HuH-7 (cell line): Measurements from ENCODE around the gene TPP1.

Experiments
- DNase-seq: peaks from one replicate; pipeline ENCODE4 v3.0.0; 2011; ENCODE audit warnings: low spot score

Gene TPP1

DNA sequence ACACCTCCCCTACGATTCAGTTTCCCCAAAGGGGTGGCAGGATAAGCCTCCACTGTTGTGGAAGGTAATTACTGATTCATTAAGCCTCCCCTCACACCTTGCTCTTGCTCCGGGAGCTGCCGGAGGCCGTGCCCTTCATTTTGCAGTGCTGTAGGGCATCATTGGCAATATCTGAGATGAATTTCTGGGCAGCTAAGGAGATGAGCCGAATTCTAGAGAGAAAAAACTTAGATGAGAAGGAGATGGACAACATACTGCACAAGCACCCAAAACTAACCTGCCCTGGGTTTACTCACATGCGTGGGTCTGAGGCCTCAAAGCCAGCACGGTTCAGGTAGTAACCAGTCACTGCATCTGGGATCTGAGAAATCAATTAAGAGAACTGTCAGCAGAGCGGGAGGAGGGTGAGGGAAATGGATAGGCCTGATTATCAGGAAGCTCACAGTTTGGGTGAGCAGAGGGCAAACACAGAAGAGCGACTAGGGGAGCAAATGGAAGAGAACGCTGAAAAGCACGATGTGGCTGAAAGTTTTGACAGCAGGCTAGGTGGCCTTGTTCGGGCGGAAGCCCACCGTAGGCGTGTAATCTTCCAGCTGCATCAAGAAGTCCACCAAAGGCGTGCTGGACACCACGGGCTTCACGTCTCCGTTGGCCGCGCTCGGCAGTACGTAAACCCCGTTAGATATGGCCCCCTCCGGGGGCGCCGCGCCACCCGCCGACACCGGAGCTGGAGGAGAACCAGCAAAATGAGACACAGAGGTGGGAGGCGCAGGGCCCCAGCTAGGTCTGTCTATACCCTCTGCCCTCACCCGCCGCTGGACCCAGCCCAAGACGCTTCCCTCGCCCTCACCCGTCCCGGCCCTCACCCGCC lies 7.9 kb downstream of the TPP1 start:
- no peak for DNase-seq

DNA sequence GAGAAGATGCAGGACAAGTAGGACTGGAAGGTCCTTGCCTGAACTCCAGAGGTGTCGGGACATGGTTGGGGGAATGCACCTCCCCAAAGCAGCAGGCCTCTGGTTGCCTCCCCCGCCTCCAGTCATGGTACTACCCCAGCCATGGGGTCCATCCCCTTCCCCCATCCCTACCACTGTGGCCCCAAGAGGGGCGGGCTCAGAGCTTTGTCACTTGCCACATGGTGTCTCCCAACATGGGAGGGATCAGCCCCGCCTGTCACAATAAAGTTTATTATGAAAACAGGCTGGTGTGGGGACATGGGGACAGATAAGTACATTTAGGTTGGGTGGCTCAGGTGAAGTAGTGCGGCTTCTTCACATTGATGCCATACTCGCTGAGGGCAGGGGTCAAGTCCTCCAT lies 8.6 kb downstream of the TPP1 start:
- no peak for DNase-seq

DNA sequence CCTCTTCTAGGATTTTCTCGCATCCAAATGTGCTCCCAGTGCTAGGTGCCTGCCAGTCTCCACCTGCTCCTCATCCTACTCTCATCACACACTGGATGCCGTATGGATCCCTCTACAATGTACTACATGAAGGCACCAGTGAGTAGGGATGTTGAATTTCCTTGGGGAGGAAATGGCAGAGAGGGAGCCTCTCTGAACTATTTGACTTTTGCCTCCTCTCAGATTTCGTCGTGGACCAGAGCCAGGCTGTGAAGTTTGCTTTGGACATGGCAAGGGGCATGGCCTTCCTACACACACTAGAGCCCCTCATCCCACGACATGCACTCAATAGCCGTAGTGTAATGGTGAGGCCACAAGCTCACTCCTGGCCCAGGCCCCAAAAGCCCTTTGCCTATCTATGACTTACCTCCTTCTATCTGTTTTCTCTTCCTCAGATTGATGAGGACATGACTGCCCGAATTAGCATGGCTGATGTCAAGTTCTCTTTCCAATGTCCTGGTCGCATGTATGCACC lies 9.7 kb downstream of the TPP1 start:
- no peak for DNase-seq

DNA sequence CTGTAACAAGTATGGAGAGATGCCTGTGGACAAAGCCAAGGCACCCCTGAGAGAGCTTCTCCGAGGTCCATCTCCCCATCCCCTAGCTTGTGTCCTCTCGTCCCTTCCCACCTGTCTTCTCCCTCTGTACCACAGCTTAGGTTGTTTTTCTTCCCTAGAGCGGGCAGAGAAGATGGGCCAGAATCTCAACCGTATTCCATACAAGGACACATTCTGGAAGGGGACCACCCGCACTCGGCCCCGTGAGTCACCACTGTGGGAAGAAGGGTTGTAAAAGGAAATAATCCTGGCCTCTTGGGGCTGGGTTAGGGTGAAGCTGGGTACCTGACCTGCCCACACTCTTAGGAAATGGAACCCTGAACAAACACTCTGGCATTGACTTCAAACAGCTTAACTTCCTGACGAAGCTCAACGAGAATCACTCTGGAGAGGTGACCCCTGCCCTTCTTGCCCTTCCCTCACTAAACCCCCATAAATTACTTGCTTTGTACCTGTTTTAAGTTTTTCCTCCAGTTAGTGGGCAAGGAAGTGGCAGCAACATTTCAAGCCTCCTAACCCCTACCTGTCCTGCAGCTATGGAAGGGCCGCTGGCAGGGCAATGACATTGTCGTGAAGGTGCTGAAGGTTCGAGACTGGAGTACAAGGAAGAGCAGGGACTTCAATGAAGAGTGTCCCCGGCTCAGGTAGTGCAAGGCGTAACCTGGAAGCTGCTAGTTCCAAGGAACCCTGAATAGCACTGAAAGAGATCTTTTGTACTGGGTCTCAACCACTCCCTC lies 10.3 kb downstream of the TPP1 start:
- DNase-seq: no peak

DNA sequence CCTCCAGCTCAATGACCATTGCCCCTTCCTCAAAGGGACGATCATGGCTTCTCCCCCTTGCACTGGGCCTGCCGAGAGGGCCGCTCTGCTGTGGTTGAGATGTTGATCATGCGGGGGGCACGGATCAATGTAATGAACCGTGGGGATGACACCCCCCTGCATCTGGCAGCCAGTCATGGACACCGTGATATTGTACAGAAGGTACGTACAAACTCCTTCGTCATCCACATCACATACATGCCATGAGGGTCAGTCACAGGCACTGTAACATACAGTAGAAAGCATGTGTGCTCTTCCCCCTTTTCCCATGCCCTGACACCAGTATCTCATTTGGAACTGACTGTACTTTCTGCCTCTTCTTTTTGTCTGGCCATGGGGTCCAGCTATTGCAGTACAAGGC lies 11.2 kb downstream of the TPP1 start:
- DNase-seq: no peak

DNA sequence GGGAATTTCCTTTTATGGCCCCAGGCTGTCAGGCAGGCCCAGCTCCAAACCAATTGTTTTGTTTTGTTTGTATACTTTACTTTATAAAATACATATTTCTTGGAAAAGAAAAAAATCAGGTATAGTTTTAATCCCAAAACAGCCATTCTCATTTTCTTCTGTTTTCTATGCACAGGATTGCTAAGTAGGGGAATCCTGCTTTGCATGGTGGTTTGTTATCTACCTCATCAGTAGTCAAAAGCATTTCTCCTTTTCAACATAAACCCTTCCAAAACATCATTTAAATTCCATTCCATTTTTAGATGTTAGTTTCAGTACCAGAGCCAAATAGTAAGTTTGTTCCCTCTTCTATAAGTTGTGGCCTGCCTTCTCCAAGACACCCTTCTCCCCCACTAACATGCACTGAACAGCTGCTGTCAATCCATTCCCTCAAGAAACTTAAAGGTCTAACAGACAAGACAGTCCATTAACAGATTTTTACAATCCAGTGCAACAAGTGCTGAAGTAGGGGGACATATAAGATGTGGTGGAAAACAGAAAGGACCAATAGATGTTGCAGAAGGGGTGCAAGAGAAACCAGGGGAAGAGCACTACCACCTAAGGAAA lies 11.9 kb downstream of the TPP1 start:
- no peak for DNase-seq

GRCh38 chr11:6606471-6607189 lies 12.6 kb downstream of the TPP1 start:
- DNase-seq: peak; percentile 97

DNA sequence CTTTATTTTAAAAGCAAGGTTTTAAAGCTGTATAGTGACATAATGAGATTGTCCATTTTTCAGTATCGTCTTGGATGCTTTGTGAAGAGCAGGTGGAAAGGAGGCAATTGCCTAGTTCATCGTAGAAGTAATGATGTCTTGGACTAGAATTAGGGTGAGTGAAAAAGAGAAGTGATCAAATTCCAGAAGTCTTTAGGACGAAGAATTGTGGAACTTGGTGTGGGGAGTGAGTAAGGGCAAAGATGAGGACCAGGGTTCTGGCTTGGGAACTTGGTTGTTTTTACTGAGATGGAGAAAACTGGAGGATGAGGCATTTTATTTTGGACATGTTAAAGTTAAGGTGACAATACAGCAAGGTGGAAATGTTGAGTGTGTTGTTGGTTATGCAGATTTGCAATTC lies 14.4 kb downstream of the TPP1 start:
- no peak for DNase-seq

DNA sequence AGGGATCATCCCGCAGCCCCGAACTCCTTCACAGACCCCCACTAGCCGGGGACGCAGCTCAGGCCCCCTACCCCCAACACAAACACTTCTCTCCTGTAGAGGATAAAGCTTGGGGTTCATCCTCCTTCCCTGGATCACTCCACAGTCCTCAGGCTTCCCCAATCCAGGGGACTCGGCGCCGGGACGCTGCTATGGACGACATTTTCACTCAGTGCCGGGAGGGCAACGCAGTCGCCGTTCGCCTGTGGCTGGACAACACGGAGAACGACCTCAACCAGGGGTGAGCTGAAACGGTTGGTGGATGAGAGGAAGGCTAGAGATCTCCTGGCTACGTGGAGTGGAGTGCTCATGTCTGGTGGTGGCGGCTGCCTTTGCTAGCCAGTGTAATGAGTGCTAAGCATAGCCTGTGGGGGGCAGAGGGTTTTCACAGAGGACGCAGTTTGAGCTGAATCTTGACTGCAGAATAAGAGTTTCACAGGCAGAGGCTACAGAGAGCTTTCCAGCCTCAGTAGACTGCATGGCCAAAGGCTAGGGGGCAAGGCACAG lies 15.1 kb downstream of the TPP1 start:
- DNase-seq: peak; percentile 61

GRCh38 chr11:6603287-6604080 lies 15.7 kb downstream of the TPP1 start, which contains the start of the genes ILK and RRP8:
TSS of gene ILK (plus strand) at chr11:6603774. CDS start at chr11:6604272, 498 bp downstream.
TSS of gene RRP8 (minus strand) at chr11:6603616. CDS start at chr11:6603502, 114 bp downstream.
- peak; percentile 91 for DNase-seq

GRCh38 chr11:6602096-6602940 lies 16.9 kb downstream of the TPP1 start:
- DNase-seq: no peak

DNA sequence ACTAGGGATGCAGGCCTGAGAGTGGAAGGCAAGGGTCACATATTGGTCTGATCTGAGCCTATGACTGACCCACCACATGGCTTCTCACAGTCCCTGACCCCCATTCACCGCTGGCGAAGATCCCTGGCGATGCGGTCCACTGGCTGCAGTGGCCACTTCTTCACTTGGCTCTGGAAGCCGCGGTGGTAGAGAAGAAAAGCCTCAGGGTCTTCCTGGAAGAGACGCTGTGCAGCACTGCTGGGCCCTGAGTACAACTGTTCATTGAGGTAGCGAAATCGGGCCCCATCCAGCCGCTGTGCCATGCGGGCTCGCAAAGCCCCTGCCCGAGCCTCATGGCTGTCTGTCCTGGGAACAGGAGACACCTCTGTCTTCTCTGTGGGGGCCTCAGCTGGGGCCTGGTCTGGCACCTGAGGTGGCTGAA lies 18.2 kb downstream of the TPP1 start:
- DNase-seq: no peak

GRCh38 chr11:6599881-6600390 lies 19.3 kb downstream of the TPP1 start:
- no peak for DNase-seq

GRCh38 chr11:6599449-6599848 lies 19.8 kb downstream of the TPP1 start:
- DNase-seq: no peak

DNA sequence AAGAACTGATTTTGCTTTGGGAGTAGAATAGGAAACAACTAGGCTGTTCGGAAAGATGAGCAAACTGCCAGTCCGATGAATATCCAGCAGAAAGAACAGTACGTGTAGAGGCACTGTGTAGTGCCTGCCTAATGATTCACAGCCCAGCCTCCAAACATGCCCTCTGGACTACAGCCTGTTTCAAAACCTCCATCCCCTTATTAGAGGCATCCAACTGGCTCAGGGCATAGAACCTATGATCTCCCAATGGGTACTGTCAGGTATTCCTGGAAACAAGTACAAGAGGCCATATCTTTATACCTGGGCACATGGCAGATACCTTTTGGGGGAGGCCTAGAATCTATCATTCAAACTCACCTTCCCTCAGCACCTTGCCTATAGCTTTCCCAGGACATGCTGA lies 20.7 kb downstream of the TPP1 start:
- no peak for DNase-seq

DNA sequence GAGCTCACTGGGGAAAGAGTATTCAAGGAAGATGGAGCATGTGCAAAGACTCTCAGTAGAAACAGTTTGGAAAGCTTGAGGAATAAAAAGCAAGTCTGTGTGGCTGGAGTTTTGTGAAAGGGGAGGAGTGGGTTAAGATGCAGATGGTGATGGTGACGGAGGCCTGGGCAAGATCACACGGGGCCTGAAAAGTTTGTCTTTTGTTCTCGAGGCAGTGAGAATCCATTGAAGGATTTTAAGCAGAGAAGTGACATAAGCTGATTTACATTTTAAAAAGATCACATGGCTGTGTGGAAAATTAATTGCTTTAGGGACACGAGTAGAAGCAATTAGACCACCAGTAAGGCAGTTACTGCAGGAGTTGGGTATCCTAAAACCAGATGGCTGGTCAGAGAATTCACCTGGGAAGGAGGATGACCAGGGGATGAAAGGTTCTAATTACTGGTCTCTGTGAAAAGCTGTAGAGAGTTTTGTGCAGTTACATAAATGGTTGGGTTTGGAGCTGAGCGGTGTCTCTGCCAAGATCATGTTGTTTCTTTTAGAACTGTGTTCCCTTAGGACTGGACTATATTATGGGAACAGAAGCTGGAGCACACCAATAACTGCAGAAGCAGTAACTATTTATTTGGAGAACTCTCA lies 22.9 kb downstream of the TPP1 start:
- no peak for DNase-seq

GRCh38 chr11:6594142-6594768 lies 25.0 kb downstream of the TPP1 start:
- no peak for DNase-seq

GRCh38 chr11:6588018-6588417 lies 31.2 kb downstream of the TPP1 start:
- DNase-seq: no peak
